ENCODE results near the gene TFF1. TPM values are rescaled to one million over a fixed set of nuclear protein-coding genes. Genes with fewer than 3 reads are reported as not detected.

The TFF1 gene
- total RNA-seq, 2 experiments from 2014 or later, result not detected

GRCh38 chr21:42367367-42368165 is 1.2 kb upstream of the TFF1 start:
- BruUV-seq (replicated peaks), result no TSS peak
- Histone ChIP-seq H3K9me3 (ENCODE audit: low read length) (no peaks in the 10 kb centered on the region), H3K36me3 (ENCODE audit: insufficient read depth, low read length) (no peaks in the 10 kb centered on the region), H3K79me2 (ENCODE audit: insufficient read depth, low read depth, low read length) (no peaks in the 10 kb centered on the region), H3K4me2 (ENCODE audit: low read length) (no peak overlapping the region), H3K9me2 (ENCODE audit: insufficient read depth, low read length) (no peaks in the 10 kb centered on the region), H2AFZ (ENCODE audit: low read length) (peak overlapping the region; percentile 32; the same call in 1 of the 2 replicates), H3K4me1 (ENCODE audit: insufficient read depth, low read length, poor library complexity, severe bottlenecking) (peaks cover 19% of the 10 kb centered on the region), H4K20me1 (ENCODE audit: insufficient read depth, low read length) (no peaks in the 10 kb centered on the region), H3K4me3 (ENCODE audit: low read depth, low read length, poor library complexity, severe bottlenecking) (no peak overlapping the region), H3K27ac (ENCODE audit: low read depth, low read length, poor library complexity, severe bottlenecking) (no peak overlapping the region)
- CTCF ChIA-PET (ENCODE audit: unreplicated experiment), result interaction anchor here (0.6 to 1.2 kb wide), 3 partner anchors 14 to 49 kb away, joined by 3 to 4 read pairs (median 3); no protein-coding TSS in a partner anchor
- TF ChIP-seq CTCF (conservative IDR thresholded peaks at IDR 0.05; ENCODE audit: low read length) (peak; percentile 34; the same call in 1 of the 2 replicates), EZH2phosphoT487 (IDR thresholded peaks at IDR 0.05; ENCODE audit: borderline replicate concordance, low read depth, low read length) (no peak)
- POLR2A ChIA-PET, result interaction anchor here (0.6 to 1.2 kb wide), 2 partner anchors 26 to 58 kb away, joined by 3 read pairs; no protein-coding TSS in a partner anchor
- DNase-seq (ENCODE audit: low spot score), result peak; percentile 37
- intact Hi-C loops (cut with micrococcal nuclease; ENCODE audit: unreplicated experiment), result loop anchor here (10.0 kb wide), 1 partner anchor 87 kb away; no protein-coding TSS in a partner anchor

GRCh38 chr21:42365770-42366169 is 565 bp downstream of the TFF1 start:
- no peak overlapping the region for H3K27ac ChIP-seq (ENCODE audit: low read depth, low read length, poor library complexity, severe bottlenecking)
- H3K36me3 ChIP-seq (ENCODE audit: insufficient read depth, low read length), result no peaks in the 10 kb centered on the region
- H3K9me2 ChIP-seq (ENCODE audit: insufficient read depth, low read length), result no peaks in the 10 kb centered on the region
- intact Hi-C loops (cut with micrococcal nuclease; ENCODE audit: unreplicated experiment), result loop anchor here (10.0 kb wide), 1 partner anchor 89 kb away; no protein-coding TSS in a partner anchor
- 0 out of 2 replicates have a peak overlapping the region, but pooled peaks have one; percentile 16 for H3K4me2 ChIP-seq (ENCODE audit: low read length)
- H3K4me3 ChIP-seq (ENCODE audit: low read depth, low read length, poor library complexity, severe bottlenecking), result no peak overlapping the region
- DNase-seq (ENCODE audit: low spot score), result no peak
- POLR2A ChIA-PET, result no interaction called here
- TF ChIP-seq CTCF (conservative IDR thresholded peaks at IDR 0.05; ENCODE audit: low read length) (no peak), EZH2phosphoT487 (IDR thresholded peaks at IDR 0.05; ENCODE audit: borderline replicate concordance, low read depth, low read length) (no peak)
- H3K9me3 ChIP-seq (ENCODE audit: low read length), result no peaks in the 10 kb centered on the region
- CTCF ChIA-PET (ENCODE audit: unreplicated experiment), result no interaction called here
- H3K4me1 ChIP-seq (ENCODE audit: insufficient read depth, low read length, poor library complexity, severe bottlenecking), result peaks cover 26% of the 10 kb centered on the region
- no peaks in the 10 kb centered on the region for H4K20me1 ChIP-seq (ENCODE audit: insufficient read depth, low read length)
- H3K79me2 ChIP-seq (ENCODE audit: insufficient read depth, low read depth, low read length), result no peaks in the 10 kb centered on the region
- peak overlapping the region; percentile 22; the same call in 1 of the 2 replicates for H2AFZ ChIP-seq (ENCODE audit: low read length)
- BruUV-seq (replicated peaks), result no TSS peak
